Activated CD4-positive, alpha-beta T cell treated with anti-CD3 and anti-CD28 coated beads, Interleukin-2, amount 10 ng/mL, durations not matched to agents 24 days and 14 days (primary cell): ENCODE measurements around the gene RPS2. TPM values are rescaled to one million over a fixed set of nuclear protein-coding genes. Genes with fewer than 3 reads are reported as not detected.
"Not testable (repeated sequence)": the region's sequence is repeated elsewhere in the genome, so short reads cannot be mapped to it uniquely, and the experiment has no call there.

Experiments
- DNase-seq: peaks from one replicate; pipeline ENCODE4 v3.0.0; 2022
- H3K27ac Mint-ChIP-seq: one replicate; pipeline ENCODE4 v1.8.0; 2022; ENCODE audit warnings: mild to moderate bottlenecking, mixed read lengths
- H3K27me3 Mint-ChIP-seq: one replicate; pipeline ENCODE4 v1.8.0; 2022; ENCODE audit warnings: mixed read lengths
- H3K36me3 Mint-ChIP-seq: one replicate; pipeline ENCODE4 v1.8.0; 2022; ENCODE audit warnings: low read depth, mild to moderate bottlenecking, mixed read lengths
- H3K4me1 Mint-ChIP-seq: one replicate; pipeline ENCODE4 v1.8.0; 2021; ENCODE audit warnings: mixed read lengths
- H3K4me3 Mint-ChIP-seq: one replicate; pipeline ENCODE4 v1.8.0; 2022; ENCODE audit warnings: mild to moderate bottlenecking, moderate library complexity, mixed read lengths
- H3K9me3 Mint-ChIP-seq: one replicate; pipeline ENCODE4 v1.8.0; 2021; ENCODE audit warnings: mixed read lengths
- intact Hi-C: fragments of 100-400 bp; cut with micrococcal nuclease; formaldehyde crosslinking; loops from one replicate; pipeline ENCODE4 v1.15.1; 2023
- total RNA-seq: library from RNA; stranded (reverse); gene quantifications from 2 replicates; pipeline ENCODE4 v1.2.3, GENCODE V29; 2022

Gene RPS2
- total RNA-seq, 1 donor from 2014 or later, result 3,401 TPM

DNA sequence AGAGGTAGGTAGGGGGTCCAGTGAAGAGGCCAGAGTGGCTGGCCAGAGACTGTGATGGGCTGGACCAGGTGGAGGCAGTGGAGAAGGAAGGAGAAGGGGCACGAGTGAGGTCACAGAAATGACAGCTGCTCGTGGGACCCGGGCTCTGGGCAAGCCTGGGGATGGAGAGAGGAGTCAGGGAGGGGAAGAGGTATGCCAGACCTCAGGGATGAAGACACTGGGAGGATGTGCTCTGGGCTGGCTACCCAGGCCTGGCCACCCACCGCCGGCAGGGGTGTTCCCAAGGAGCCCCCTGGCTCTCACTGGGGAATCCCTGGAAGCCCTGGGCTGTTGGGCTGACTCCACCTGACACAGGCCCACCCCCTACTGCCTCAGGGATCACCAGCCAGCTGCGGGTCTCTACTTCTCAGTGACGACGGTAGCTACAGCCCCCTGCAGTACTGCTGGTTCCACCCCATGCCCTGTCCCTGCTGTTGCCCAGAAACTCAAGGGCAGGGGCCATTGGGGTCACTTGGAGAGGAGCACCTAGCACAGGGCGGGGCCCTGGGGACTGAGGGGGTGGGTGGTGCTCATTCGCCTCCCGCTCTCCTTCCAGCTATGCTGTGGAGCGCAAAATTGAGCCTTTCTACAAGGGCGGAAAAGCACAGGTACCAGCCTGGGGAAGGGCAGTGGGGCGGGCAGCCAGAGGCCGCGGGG, 9.0 kb upstream of the RPS2 start:
- peak overlapping the region; percentile 9 for H3K4me3 Mint-ChIP-seq
- no peak overlapping the region for H3K27ac Mint-ChIP-seq
- H3K9me3 Mint-ChIP-seq, result no peaks in the 10 kb centered on the region
- H3K36me3 Mint-ChIP-seq, result peaks cover 28% of the 10 kb centered on the region
- peaks cover 16% of the 10 kb centered on the region for H3K4me1 Mint-ChIP-seq
- no peak for DNase-seq
- intact Hi-C loops, result loop anchor here (5.0 kb wide), 1 partner anchor 34 kb away; the partner anchor contains the start of gene ZNF598
- no peaks in the 10 kb centered on the region for H3K27me3 Mint-ChIP-seq

- Mint-ChIP-seq H3K36me3 (peaks cover 24% of the 10 kb centered on the region), H3K9me3 (no peaks in the 10 kb centered on the region), H3K4me1 (peaks cover 16% of the 10 kb centered on the region), H3K4me3 (peak overlapping the region; percentile 99), H3K27me3 (no peaks in the 10 kb centered on the region), H3K27ac (peak overlapping the region; percentile 95)
- intact Hi-C loops, result loop anchor here (1.0 to 5.0 kb wide), 3 partner anchors 8 to 35 kb away; partner anchors contain the start of genes RPS2 and ZNF598
- peak; percentile 74 for DNase-seq
These were observed 7.9 kb upstream of the RPS2 start for GRCh38 chr16:1972490-1972877.

GRCh38 chr16:1971796-1972489, 7.3 kb upstream of the RPS2 start, which contains the start of gene TBL3:
TBL3 (plus strand) TSS chr16:1972053; CDS start chr16:1972165, 112 bp downstream.
- peak; percentile 99 for DNase-seq
- no peaks in the 10 kb centered on the region for H3K9me3 Mint-ChIP-seq
- intact Hi-C loops, result loop anchor here (1.0 to 5.0 kb wide), 3 partner anchors 8 to 35 kb away; partner anchors contain the start of genes RPS2 and ZNF598
- peak within 1 kb of the TSS; percentile 99 for H3K4me3 Mint-ChIP-seq
- H3K4me1 Mint-ChIP-seq, result peaks cover 17% of the 10 kb centered on the region
- no peaks in the 10 kb centered on the region for H3K27me3 Mint-ChIP-seq
- peaks cover 23% of the 10 kb centered on the region for H3K36me3 Mint-ChIP-seq
- H3K27ac Mint-ChIP-seq, result peak within 1 kb of the TSS; percentile 95

DNA sequence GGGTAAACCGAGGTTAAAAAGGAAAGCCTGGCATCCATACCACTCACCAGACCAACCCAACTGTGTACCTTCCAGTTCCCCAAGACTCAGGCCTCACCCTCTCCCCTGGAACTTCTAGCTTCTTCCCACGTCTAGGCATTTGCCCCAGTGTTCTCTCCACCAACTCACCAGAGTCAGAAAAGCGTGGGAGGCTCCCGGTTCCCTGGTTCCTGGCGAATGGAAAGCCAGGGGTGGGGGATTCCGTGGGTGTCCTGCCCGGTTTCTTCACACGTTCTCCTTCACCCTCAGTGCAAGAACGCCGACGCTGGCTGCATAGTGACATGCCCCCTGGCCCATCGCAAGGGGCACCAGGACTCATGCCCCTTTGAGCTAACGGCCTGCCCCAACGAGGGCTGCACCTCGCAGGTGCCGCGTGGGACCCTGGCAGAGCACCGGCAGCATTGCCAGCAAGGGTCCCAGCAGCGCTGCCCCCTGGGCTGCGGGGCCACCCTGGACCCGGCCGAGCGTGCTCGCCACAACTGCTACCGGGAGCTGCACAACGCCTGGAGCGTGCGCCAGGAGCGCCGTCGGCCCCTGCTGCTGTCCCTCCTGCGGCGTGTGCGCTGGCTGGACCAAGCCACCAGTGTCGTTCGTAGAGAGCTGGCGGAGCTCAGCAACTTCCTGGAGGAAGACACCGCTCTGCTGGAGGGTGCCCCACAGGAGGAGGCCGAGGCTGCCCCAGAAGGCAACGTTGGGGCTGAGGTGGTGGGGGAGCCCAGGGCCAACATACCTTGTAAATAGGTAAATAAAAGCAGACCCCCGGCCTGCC, 3.7 kb upstream of the RPS2 start:
- Mint-ChIP-seq H3K9me3 (no peaks in the 10 kb centered on the region), H3K36me3 (peaks cover 30% of the 10 kb centered on the region), H3K4me3 (no peak overlapping the region), H3K27me3 (no peaks in the 10 kb centered on the region), H3K27ac (no peak overlapping the region), H3K4me1 (peaks cover 26% of the 10 kb centered on the region)
- intact Hi-C loops, result no loop called here
- DNase-seq, result no peak

DNA sequence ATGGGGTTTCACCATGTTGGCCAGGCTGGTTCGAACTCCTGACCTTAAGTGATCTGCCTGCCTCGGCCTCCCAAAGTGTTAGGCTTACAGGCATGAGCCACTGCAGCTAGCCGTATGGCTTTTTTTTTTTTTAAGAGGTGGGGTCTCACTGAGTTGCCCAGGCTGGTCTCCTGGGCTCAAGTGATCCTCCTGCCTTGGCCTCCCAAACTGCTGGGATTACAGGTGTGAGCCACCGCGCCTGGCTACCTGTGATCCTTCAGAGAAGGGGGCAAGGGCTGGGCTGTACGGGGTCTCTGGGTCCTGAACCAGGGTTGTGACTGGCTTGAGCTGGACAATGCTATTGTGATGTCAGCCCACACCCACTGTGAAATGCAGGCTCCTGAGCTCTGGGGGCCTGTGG, 1.8 kb upstream of the RPS2 start, which contains the start of gene RNF151:
Gene RNF151 (plus strand): TSS at position 397 of the 400 bp plus-strand sequence. CDS start 26 bp downstream, outside the sequence.
- intact Hi-C loops, result no loop called here
- Mint-ChIP-seq H3K27ac (peak within 1 kb of the TSS; percentile 97), H3K9me3 (no peaks in the 10 kb centered on the region), H3K4me3 (peak within 1 kb of the TSS; percentile 99), H3K27me3 (no peaks in the 10 kb centered on the region), H3K36me3 (peaks cover 41% of the 10 kb centered on the region), H3K4me1 (peaks cover 24% of the 10 kb centered on the region)
- DNase-seq, result no peak

- no peaks in the 10 kb centered on the region for H3K9me3 Mint-ChIP-seq
- intact Hi-C loops, result loop anchor here (2.0 kb wide), 1 partner anchor 25 kb away; no protein-coding TSS in a partner anchor
These were observed 873 bp upstream of the RPS2 start for GRCh38 chr16:1965396-1966001.

GRCh38 chr16:1963806-1964505, 670 bp downstream of the RPS2 start:
- H3K27ac Mint-ChIP-seq, result peak overlapping the region; percentile 97
- no peaks in the 10 kb centered on the region for H3K9me3 Mint-ChIP-seq
- peaks cover 33% of the 10 kb centered on the region for H3K4me1 Mint-ChIP-seq
- intact Hi-C loops, result loop anchor here (1.0 to 2.0 kb wide), 3 partner anchors 8 to 27 kb away; partner anchors contain the start of genes MSRB1 and TBL3
- peak overlapping the region; percentile 99 for H3K4me3 Mint-ChIP-seq
- no peaks in the 10 kb centered on the region for H3K27me3 Mint-ChIP-seq
- DNase-seq, result peak; percentile 83
- peaks cover 55% of the 10 kb centered on the region for H3K36me3 Mint-ChIP-seq

More at GRCh38 chr16:1965396-1966001, 873 bp upstream of the RPS2 start:
- H3K27me3 Mint-ChIP-seq, result no peaks in the 10 kb centered on the region
- peak overlapping the region; percentile 99 for H3K4me3 Mint-ChIP-seq
- H3K4me1 Mint-ChIP-seq, result peaks cover 26% of the 10 kb centered on the region
- DNase-seq, result no peak
- peak overlapping the region; percentile 97 for H3K27ac Mint-ChIP-seq
- H3K36me3 Mint-ChIP-seq, result peaks cover 47% of the 10 kb centered on the region

DNA sequence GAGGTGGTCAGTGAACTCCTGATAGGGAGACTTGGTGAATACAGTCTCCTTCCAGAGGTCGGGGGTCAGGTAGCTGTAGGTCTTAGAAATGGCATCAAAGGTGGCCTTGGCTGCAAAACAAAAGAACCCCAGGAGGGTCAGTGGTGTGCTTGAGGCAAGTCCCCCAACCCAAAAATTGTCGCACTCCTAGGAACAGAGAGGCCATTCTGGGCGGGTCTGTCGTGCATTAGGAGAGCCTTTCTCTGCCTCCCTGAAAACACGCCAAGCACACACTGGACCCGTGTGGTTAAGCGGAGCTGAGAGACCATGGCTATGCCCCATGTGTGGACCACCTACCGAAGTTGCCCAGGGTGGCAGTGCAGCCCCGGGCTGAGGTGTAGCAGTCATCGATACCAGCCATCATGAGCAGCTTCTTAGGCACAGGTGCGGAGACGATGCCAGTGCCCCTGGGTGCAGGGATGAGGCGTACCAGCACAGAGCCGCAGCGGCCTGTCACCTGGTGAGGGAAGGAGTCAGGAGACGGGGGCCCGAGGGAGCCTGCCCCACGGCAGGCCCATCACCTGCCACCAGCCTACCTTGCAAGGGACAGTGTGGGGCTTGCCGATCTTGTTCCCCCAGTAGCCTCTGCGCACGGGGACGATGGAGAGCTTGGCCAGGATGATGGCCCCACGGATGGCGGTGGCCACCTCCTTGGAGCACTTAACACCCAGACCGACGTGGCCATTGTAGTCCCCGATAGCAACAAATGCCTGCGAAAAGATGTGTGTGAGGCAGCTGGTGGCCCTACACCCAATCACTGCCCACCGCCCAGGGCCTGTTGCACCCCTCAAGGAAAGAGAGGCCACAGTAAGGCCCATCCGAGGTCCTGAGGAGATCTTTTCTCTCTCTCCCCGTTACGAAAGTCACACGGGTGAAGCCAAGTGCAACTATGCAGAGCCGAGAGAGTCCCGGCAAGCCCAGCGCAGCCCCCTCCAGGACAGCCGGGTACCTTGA, 2.2 kb downstream of the RPS2 start:
- intact Hi-C loops, H3K27me3 Mint-ChIP-seq, H3K9me3 Mint-ChIP-seq, DNase-seq: not testable (repeated sequence)
- H3K4me1 Mint-ChIP-seq, result peaks cover 34% of the 10 kb centered on the region
- peak overlapping the region; percentile 97 for H3K27ac Mint-ChIP-seq
- H3K36me3 Mint-ChIP-seq, result peaks cover 55% of the 10 kb centered on the region
- peak overlapping the region; percentile 99 for H3K4me3 Mint-ChIP-seq

GRCh38 chr16:1961651-1962067, 3.0 kb downstream of the RPS2 start:
- Mint-ChIP-seq H3K27me3 (no peaks in the 10 kb centered on the region), H3K36me3 (peaks cover 55% of the 10 kb centered on the region), H3K9me3 (no peaks in the 10 kb centered on the region), H3K4me3 (peak overlapping the region; percentile 68), H3K4me1 (peaks cover 35% of the 10 kb centered on the region), H3K27ac (peak overlapping the region; percentile 63)
- no peak for DNase-seq
- intact Hi-C loops, result no loop called here

- Mint-ChIP-seq H3K4me1 (peaks cover 35% of the 10 kb centered on the region), H3K36me3 (peaks cover 55% of the 10 kb centered on the region), H3K4me3 (peak overlapping the region; percentile 99), H3K9me3 (no peaks in the 10 kb centered on the region), H3K27ac (peak overlapping the region; percentile 96), H3K27me3 (no peaks in the 10 kb centered on the region)
- intact Hi-C loops, result no loop called here
- DNase-seq, result peak; percentile 73
These were observed 3.7 kb downstream of the RPS2 start for GRCh38 chr16:1960665-1961630.
